Measurements from ENCODE around the gene RFC4. TPM values are rescaled to one million over a fixed set of nuclear protein-coding genes. Genes with fewer than 3 reads are reported as not detected.

The RFC4 gene
- total RNA-seq, 4 donors from 2014 or later = 5.4 to 14.2 (median 11.8) TPM

- DNase-seq (ENCODE audit: low spot score in 2 of 2) = no peak
- Histone ChIP-seq H3K4me3 (no peak overlapping the region), H3K36me3 (no peaks in the 10 kb centered on the region), H3K27me3 (peaks cover 0 to 18% of the 10 kb centered on the region in 2 donors), H3K27ac (no peak overlapping the region), H3K4me1 (no peaks in the 10 kb centered on the region), H3K9me3 (no peaks in the 10 kb centered on the region)
- 89 to 91% methylated on average over 7 of the region's 7 CpGs for WGBS, 2 donors
- TF ChIP-seq POLR2A (IDR thresholded peaks at IDR 0.05) (no peak), EP300 (IDR thresholded peaks at IDR 0.05) (no peak)
Observed at GRCh38 chr3:186754006-186754405, 52.3 kb downstream of the RFC4 start.

- TF ChIP-seq CTCF (IDR thresholded peaks at IDR 0.05) (no peak), POLR2A (IDR thresholded peaks at IDR 0.05) (no peak), EP300 (IDR thresholded peaks at IDR 0.05) (no peak)
- no peak for DNase-seq (ENCODE audit: low spot score in 2 of 2)
- H3K36me3 ChIP-seq = no peaks in the 10 kb centered on the region
- no peaks in the 10 kb centered on the region for H3K9me3 ChIP-seq
- H3K27ac ChIP-seq = no peak overlapping the region
- no peaks in the 10 kb centered on the region for H3K4me1 ChIP-seq
- no peak overlapping the region for H3K4me3 ChIP-seq
- peaks cover 0 to 4% of the 10 kb centered on the region in 2 donors for H3K27me3 ChIP-seq
- WGBS, 2 donors = 58 to 60% methylated on average over 3 of the region's 3 CpGs
Observed at GRCh38 chr3:186751480-186751879, 54.8 kb downstream of the RFC4 start.

GRCh38 chr3:186750316-186750715 lies 56.0 kb downstream of the RFC4 start:
- 84 to 95% methylated on average over 2 of the region's 2 CpGs for WGBS, 2 donors
- H3K27ac ChIP-seq = no peak overlapping the region
- no peaks in the 10 kb centered on the region for H3K4me1 ChIP-seq
- DNase-seq (ENCODE audit: low spot score in 2 of 2) = no peak
- H3K27me3 ChIP-seq = no peaks in the 10 kb centered on the region
- H3K9me3 ChIP-seq = no peaks in the 10 kb centered on the region
- TF ChIP-seq EP300 (IDR thresholded peaks at IDR 0.05) (no peak), POLR2A (IDR thresholded peaks at IDR 0.05) (no peak), CTCF (IDR thresholded peaks at IDR 0.05) (no peak)
- H3K4me3 ChIP-seq = no peak overlapping the region
- no peaks in the 10 kb centered on the region for H3K36me3 ChIP-seq

- no peaks in the 10 kb centered on the region for H3K27me3 ChIP-seq
- H3K9me3 ChIP-seq = no peaks in the 10 kb centered on the region
- 12 to 16% methylated on average over 10 of the region's 10 CpGs for WGBS, 2 donors
- TF ChIP-seq EP300 (IDR thresholded peaks at IDR 0.05) = no peak
- no peaks in the 10 kb centered on the region for H3K4me1 ChIP-seq
- no peaks in the 10 kb centered on the region for H3K36me3 ChIP-seq
- no peak overlapping the region for H3K4me3 ChIP-seq
- no peak overlapping the region for H3K27ac ChIP-seq
- peak in 1 of 2 donors; percentile 6 for DNase-seq (ENCODE audit: low spot score in 2 of 2)
Observed at GRCh38 chr3:186746008-186746407, 60.3 kb downstream of the RFC4 start.

- Histone ChIP-seq H3K27ac (no peak overlapping the region), H3K27me3 (no peaks in the 10 kb centered on the region), H3K9me3 (no peaks in the 10 kb centered on the region), H3K4me3 (no peak overlapping the region), H3K4me1 (no peaks in the 10 kb centered on the region), H3K36me3 (no peaks in the 10 kb centered on the region)
- WGBS, 2 donors = 77 to 80% methylated on average over 3 of the region's 3 CpGs
- DNase-seq (ENCODE audit: low spot score in 2 of 2) = no peak
- TF ChIP-seq CTCF (IDR thresholded peaks at IDR 0.05) = no peak
Observed at GRCh38 chr3:186743666-186744065, 62.6 kb downstream of the RFC4 start.

- Histone ChIP-seq H3K36me3 (no peaks in the 10 kb centered on the region), H3K9me3 (no peaks in the 10 kb centered on the region), H3K4me3 (no peak overlapping the region), H3K27ac (no peak overlapping the region), H3K27me3 (no peaks in the 10 kb centered on the region), H3K4me1 (no peaks in the 10 kb centered on the region)
- WGBS, 2 donors = 81 to 82% methylated on average over 7 of the region's 7 CpGs
- no peak for DNase-seq (ENCODE audit: low spot score in 2 of 2)
- TF ChIP-seq POLR2A (IDR thresholded peaks at IDR 0.05) (no peak), EP300 (IDR thresholded peaks at IDR 0.05) (no peak), CTCF (IDR thresholded peaks at IDR 0.05) (no peak)
Observed at GRCh38 chr3:186742618-186743380, 63.5 kb downstream of the RFC4 start.

Small RNA genes within 50 kb of the gene (small RNA-seq; reads per million reads assigned to genes)
- gene RF00092 (not detected), gene RNU6-1105P (not detected), gene SNORA4 (not detected), gene SNORA63 (not detected), gene SNORA81 (not detected), gene SNORD2 (not detected)

Other genes starting within 250 kb of the RFC4 start
- gene TBCCD1, start 239.1 kb downstream of the RFC4 start, total RNA-seq = 10 to 100 TPM; 10.5 to 17.0 (median 11.4) TPM
- gene DNAJB11, start 235.8 kb downstream of the RFC4 start, total RNA-seq = 10 to 100 TPM; 24.3 to 47.5 (median 44.7) TPM
- gene AHSG, start 193.4 kb downstream of the RFC4 start, total RNA-seq = not detected
- not detected for gene FETUB, start 166.1 kb downstream of the RFC4 start, total RNA-seq
- not detected for gene HRG, start 140.5 kb downstream of the RFC4 start, total RNA-seq
- gene KNG1, start 89.1 kb downstream of the RFC4 start, total RNA-seq = not detected
- 100 to 1,000 TPM; 285 to 465 (median 364) TPM for gene EIF4A2, start 22.9 kb downstream of the RFC4 start, total RNA-seq
- gene ADIPOQ, start 36.2 kb upstream of the RFC4 start, total RNA-seq = 100 to 1,000 TPM in 3 of 4 donors, 10 to 100 TPM in 1; 70.8 to 213 (median 172) TPM
- 10 to 100 TPM; 24.7 to 58.1 (median 44.5) TPM for gene ST6GAL1, start 124.0 kb upstream of the RFC4 start, total RNA-seq

Measured in tibial nerve (tissue), 4 donors.